ENCODE results near the gene PSMG3.

The PSMG3 gene

DNA sequence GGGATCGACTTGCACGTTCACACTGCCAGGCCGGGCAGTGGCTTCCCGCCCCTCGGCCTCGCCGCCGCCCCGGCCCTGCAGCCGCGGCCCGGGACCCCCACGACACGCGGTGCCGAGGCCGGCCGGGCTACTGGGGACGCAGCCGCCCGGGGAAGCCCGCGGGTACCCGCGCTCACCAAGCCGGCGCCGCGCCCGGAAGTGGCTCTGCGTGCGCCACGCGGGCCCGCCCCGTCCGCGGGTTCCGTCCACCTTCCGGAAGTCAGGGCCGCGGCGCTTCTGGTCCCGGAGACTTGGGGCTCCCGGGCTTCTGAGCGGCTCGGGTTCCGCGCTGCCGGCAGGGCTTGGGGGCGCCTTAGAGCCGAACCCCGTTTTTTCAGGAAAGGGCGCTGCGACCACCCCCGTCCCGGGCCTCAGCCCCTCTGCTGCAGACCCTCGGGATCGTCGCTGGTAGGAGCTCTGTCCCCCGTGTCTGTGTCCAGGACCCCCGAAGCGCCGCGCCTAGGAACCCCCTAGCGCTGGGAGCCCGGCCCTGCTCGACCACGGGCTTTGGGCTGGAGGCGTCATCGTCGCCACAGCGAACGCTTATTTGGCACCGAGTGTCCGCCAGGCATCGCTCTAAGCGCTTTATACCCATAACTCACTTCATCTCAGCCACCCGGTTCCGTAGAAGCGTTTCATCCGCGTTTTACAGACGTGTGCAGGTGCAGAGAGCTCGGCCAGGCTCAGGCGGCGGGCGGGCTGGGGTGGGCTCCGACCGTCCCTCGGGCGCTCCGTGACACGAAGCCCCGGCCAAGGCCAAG is at the start of gene PSMG3:
Gene PSMG3, minus strand, starts transcription at position 200 of the 800 bp plus-strand sequence. CDS start 693 bp downstream, outside the sequence.
- peak; percentile 65 to 83 for DNase-seq (ENCODE audit: extremely low read depth in 1 of 2, low read depth in 1 of 2)

GRCh38 chr7:1618475-1618874 is 48.6 kb upstream of the PSMG3 start:
- no peak for DNase-seq (ENCODE audit: extremely low read depth in 1 of 2, low read depth in 1 of 2)

- DNase-seq (ENCODE audit: extremely low read depth in 1 of 2, low read depth in 1 of 2): no peak
Measured at GRCh38 chr7:1617957-1618356, 48.1 kb upstream of the PSMG3 start.

- DNase-seq (ENCODE audit: extremely low read depth in 1 of 2, low read depth in 1 of 2): no peak
Measured at GRCh38 chr7:1616741-1617140, 46.9 kb upstream of the PSMG3 start.

- no peak for DNase-seq (ENCODE audit: extremely low read depth in 1 of 2, low read depth in 1 of 2)
Measured at GRCh38 chr7:1611708-1612241, 41.9 kb upstream of the PSMG3 start.

GRCh38 chr7:1610678-1611302 is 41.0 kb upstream of the PSMG3 start:
- no peak for DNase-seq (ENCODE audit: extremely low read depth in 1 of 2, low read depth in 1 of 2)

- no peak for DNase-seq (ENCODE audit: extremely low read depth in 1 of 2, low read depth in 1 of 2)
Measured at GRCh38 chr7:1610013-1610677, 40.3 kb upstream of the PSMG3 start.

GRCh38 chr7:1609023-1609422 is 39.2 kb upstream of the PSMG3 start:
- no peak for DNase-seq (ENCODE audit: extremely low read depth in 1 of 2, low read depth in 1 of 2)

- no peak for DNase-seq (ENCODE audit: extremely low read depth in 1 of 2, low read depth in 1 of 2)
Measured at GRCh38 chr7:1608318-1608717, 38.5 kb upstream of the PSMG3 start.

DNA sequence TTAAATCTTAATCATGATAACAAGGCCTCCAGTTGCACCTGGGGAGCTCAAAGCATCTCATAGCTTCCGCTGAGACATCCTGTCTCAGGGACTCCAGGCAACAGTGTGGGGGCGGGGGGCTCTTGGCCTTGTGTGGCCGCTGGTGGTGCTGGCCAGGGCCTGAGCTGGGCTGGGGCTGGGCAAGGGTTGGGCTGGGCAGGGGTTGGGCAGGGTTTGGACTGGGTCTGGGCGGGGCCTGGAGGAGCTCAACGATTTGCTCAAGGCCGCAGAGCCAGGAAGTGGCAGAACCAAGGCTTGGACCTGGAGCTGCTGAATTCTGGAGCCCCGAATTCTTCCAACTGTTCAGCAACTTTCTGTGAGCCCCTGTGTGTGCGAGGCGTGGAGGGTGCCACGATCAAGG is 37.9 kb upstream of the PSMG3 start:
- no peak for DNase-seq (ENCODE audit: extremely low read depth in 1 of 2, low read depth in 1 of 2)

DNA sequence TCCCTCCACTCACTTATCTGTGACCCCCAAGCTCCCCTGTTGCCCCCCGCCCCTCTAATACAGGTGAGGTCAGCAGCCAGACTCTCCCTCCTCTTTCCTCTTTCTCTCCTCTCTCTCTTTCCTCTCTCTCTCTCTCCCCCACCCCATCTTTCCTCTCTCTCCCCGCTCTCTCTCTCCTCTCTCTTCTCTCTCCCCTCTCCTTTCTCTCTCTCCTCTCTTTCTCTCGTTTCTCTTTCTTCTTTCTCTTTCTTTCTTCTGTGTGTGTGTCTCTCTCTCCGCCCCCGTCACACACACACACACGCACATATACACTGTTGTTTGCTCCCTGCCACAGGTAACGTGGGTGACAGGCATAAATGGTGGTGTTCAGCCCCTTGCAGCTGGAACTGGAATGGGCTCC is 37.2 kb upstream of the PSMG3 start:
- DNase-seq (ENCODE audit: extremely low read depth in 1 of 2, low read depth in 1 of 2): no peak

DNA sequence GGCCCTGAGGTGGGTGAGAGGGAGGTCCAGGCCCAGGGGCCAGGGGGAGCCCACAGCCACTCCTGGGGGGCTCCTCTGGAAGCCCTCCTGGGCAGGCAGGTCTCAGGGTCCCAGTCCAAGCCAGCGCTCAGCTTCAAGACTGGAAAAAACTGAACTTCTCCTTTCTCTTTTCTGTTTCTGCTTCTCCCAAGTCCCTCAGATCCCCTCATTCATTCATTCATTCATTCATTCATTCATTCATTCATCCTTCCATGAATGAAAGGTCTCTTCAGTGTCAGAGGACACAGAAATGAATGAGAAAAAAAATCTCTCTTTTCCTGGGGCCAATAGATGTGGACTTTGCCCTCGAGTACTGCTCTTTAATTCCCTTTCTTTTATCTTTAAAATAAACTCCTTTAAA is 34.6 kb upstream of the PSMG3 start:
- no peak for DNase-seq (ENCODE audit: extremely low read depth in 1 of 2, low read depth in 1 of 2)

GRCh38 chr7:1603346-1604225 is 33.8 kb upstream of the PSMG3 start:
- no peak for DNase-seq (ENCODE audit: extremely low read depth in 1 of 2, low read depth in 1 of 2)

DNA sequence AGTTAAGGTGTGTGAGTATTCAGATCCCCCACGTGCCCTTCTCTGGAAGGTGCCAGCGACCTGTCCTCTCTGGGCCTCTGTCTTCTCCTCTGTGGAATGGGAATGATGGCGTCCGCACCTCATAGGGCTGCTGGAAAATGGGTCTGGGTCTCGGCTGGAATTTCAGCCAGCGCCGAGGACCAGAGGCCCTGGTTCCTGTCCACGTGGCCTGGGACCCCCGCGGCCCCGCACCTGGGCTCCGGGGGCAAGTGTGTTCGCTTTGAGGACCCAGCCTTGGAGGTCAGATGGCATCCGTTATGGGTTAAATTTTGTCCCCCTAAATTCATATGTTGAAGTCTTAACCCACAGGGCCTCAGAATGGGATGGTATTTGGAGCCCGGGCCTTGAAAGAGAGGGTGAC is 32.6 kb upstream of the PSMG3 start:
- DNase-seq (ENCODE audit: extremely low read depth in 1 of 2, low read depth in 1 of 2): no peak

DNA sequence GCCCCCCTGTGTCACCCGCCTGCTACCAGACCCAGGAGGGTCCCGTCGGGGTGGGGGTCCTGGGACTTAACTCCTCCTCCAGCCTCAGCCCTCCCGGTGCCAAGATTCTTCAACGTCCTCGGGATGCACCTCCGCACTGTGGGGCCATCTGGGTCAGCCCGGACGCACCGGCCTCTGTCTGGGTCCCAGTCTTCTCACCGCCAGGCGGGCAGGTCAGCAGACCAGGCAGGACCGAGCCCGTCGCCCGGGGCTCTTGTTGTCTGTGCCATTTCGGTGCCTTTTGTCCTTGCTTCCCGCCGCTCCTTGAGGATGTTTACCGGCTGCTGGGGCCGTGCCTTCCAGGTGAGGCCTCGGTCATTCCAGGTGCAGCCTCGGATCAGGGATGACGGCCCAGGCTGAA is 32.1 kb upstream of the PSMG3 start:
- DNase-seq (ENCODE audit: extremely low read depth in 1 of 2, low read depth in 1 of 2): no peak

DNA sequence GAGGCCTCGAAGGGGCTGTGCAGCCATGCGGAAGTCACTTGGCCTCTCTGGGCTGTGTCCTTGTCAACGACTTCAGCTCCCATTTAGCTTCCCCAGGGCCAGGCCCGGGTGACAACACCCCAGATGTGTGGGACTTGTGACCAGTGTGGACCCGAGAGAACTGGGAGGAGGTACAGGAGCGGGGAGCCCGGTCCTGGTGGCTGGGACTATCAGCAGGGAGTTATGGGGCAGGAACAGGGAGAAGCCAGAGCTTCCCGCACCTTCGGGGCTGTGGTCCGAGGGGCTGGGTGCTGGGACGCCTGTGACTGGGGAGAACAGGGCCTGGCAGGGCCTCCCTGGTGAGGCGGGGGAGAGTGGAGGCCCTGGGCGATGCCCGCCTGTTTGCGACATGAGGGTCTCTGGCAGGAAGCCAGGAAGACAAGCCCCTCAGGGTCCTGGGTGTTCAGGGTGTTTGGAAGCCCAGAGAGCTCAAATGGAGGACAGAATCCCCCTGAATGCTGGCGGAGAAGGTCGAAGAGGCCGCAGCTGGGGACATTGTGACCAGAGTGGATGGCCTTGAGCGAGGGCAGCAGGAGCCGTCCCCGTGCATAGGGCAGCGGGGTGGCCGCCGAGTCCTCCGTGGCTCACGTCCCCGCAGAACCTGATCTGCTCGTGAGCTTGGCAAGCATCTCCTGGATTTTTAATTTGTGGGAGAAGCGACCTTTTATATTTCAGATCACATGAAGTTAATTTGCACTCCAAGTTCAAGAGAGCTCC is 30.0 kb upstream of the PSMG3 start:
- no peak for DNase-seq (ENCODE audit: extremely low read depth in 1 of 2, low read depth in 1 of 2)

DNA sequence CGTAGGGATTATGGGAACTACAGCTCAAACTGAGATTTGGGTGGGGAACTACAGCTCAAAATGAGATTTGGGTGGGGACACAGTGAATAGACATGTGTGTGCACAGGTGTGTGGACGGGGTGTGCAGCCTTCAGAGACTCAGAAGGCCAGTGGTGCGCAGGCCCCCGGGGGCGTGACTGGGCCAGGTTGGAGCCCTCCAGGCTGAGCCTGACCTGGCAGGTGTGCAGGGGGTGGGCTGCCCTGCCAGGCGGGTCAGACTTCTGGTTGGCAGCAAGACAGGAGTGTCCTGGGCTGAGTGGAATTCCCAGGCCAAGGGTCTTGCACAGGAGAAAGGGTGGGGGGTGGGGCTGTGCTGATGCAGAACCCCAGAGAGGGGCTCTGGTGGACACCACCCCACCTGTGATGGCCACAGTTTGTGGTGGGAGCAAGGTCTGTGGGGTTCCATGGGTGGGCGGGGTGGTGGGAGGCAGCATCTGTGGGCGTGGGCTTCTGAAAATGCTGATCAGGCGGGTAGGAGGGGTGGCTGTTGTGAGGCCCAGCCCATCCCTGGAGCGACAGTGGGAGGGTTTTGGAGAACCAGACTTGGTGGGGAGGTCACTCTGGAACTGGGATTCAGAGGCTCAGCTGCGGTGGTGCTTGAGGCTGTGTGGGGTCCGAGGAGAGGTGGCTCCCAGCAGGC is 29.3 kb upstream of the PSMG3 start:
- DNase-seq (ENCODE audit: extremely low read depth in 1 of 2, low read depth in 1 of 2): no peak

- DNase-seq (ENCODE audit: extremely low read depth in 1 of 2, low read depth in 1 of 2): no peak
Measured at GRCh38 chr7:1598286-1598685, 28.5 kb upstream of the PSMG3 start.

DNA sequence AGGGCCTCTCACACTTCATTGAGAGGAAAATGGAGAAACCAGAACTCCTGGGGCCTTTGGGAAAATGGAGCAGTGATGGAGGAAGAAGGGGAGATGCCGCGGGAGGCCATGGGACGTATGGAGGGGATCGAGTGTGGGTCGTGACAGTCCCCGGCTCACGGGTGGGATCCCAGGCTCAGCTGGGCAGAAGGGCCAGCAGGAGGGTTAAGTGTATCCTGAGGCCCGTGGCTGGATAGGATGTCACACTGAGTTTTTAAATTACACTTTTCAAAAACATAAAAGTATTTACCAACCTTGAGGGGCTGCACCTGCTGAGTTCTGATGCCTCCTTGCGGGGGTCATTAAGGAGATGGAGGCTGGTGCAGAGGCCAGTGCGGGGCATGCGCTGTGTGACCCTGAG is 28.0 kb upstream of the PSMG3 start:
- no peak for DNase-seq (ENCODE audit: extremely low read depth in 1 of 2, low read depth in 1 of 2)

All from activated CD8-positive, alpha-beta memory T cell treated with anti-CD3 and anti-CD28 coated beads for 1 hour (primary cell).